ENCODE data around the gene JTB. TPM values are rescaled to one million over a fixed set of nuclear protein-coding genes. Genes with fewer than 3 reads are reported as not detected.
A peak's percentile ranks its signal among the peaks of the same experiment; 100 is the strongest.

The JTB gene
- total and polyA plus RNA-seq, 9 of the 15 experiments (the other 6 are each of a cell fraction or from before 2014, with no cell fraction given) = 24.7 to 308 (median 151) TPM

GRCh38 chr1:153990468-153991150 is 13.1 kb upstream of the JTB start, which contains the start of gene RPS27 (continued):
- TF ChIP-seq AFF1 (IDR thresholded peaks at IDR 0.05; ENCODE audit: low read depth in 1 of 2, partially characterized antibody in 2 of 2) (peak; percentile 65 to 90), ILF3 (IDR thresholded peaks at IDR 0.05; ENCODE audit: borderline replicate concordance) (peak; percentile 87; the same call in 1 of the 2 replicates), FOXJ2 (tag; IDR thresholded peaks at IDR 0.05) (peak; percentile 10; the same call in 1 of the 2 replicates), BCOR (IDR thresholded peaks at IDR 0.05) (peak; percentile 55; the same call in 1 of the 2 replicates), XRCC4 (IDR thresholded peaks at IDR 0.05; ENCODE audit: extremely low read depth, insufficient read depth, insufficient read length) (no peak), RBFOX2 (IDR thresholded peaks at IDR 0.05; ENCODE audit: low read depth, low read length) (peak; percentile 96), POLR2H (tag; IDR thresholded peaks at IDR 0.05; ENCODE audit: low read depth) (peak; percentile 99), SIN3A (IDR thresholded peaks at IDR 0.05; ENCODE audit: borderline replicate concordance in 2 of 2, control insufficient read depth in 1 of 2, low read depth in 2 of 2, low read length in 2 of 2) (peak; percentile 92 to 95), JUN (IDR thresholded peaks at IDR 0.05; ENCODE audit: borderline replicate concordance, low read depth, low read length) (peak; percentile 45; the same call in 1 of the 2 replicates), JUN (CRISPR knock-in tag; IDR thresholded peaks at IDR 0.05; ENCODE audit: borderline replicate concordance) (peak; percentile 87; the same call in 1 of the 2 replicates), FOXP1 (CRISPR knock-in tag; IDR thresholded peaks at IDR 0.05) (peak; percentile 89), ZNF436 (CRISPR knock-in tag; IDR thresholded peaks at IDR 0.05) (no peak), SMARCB1 (IDR thresholded peaks at IDR 0.05; ENCODE audit: insufficient read length, low read depth) (no peak), ATF7 (IDR thresholded peaks at IDR 0.05) (peak; percentile 96), GTF2F1 (IDR thresholded peaks at IDR 0.05; ENCODE audit: low read depth, low read length) (peak; percentile 97), TFAP4 (CRISPR knock-in tag; IDR thresholded peaks at IDR 0.05; ENCODE audit: borderline replicate concordance) (peak; percentile 86), RNF2 (IDR thresholded peaks at IDR 0.05) (peak; percentile 71; the same call in 1 of the 2 replicates), U2AF2 (optimal IDR thresholded peaks at IDR 0.05; ENCODE audit: low read depth, low read length) (no peak), SRF (CRISPR knock-in tag; IDR thresholded peaks at IDR 0.05) (peak in 1 of 2 experiments; percentile 77; a peak in 2 of 4 replicates), PHF8 (IDR thresholded peaks at IDR 0.05; ENCODE audit: borderline replicate concordance, low read length) (peak; percentile 100), SP1 (CRISPR knock-in tag; IDR thresholded peaks at IDR 0.05) (peak; percentile 95)
